PC-3 (cell line): Measurements from ENCODE around the gene STEAP2. TPM values are rescaled to one million over a fixed set of nuclear protein-coding genes. Genes with fewer than 3 reads are reported as not detected.

Source experiments
- ATAC-seq: fragments of 200-7000 bp; cut with Tn5 transposase; 2 replicates; pipeline ENCODE4 v1.9.1; 2020; ENCODE audit warnings: mild to moderate bottlenecking, moderate library complexity
- Bru-seq: library from RNA; stranded (reverse); fragments of 400-500 nt; gene quantifications from one replicate; lab custom pipeline; 2021; lab: Mats Ljungman, UMichigan
- BruChase-seq, 2 experiments: library from RNA; stranded (reverse); fragments of 400-500 nt; gene quantifications; one replicate each; lab custom pipeline; 2021; lab: Mats Ljungman, UMichigan
- BruUV-seq: library from RNA; stranded (reverse); fragments of 400-500 nt; replicated peaks from 2 replicates; lab custom pipeline; 2021; lab: Mats Ljungman, UMichigan
- CTCF ChIA-PET: fragments of 300-600 bp; sonication (Branson Sonifier 250); formaldehyde crosslinking; loops from one replicate; lab custom pipeline; 2022; ENCODE audit warnings: antibody characterized with exemption; lab: Charles Lee
- POLR2A ChIA-PET: fragments of 300-600 bp; sonication (Branson Sonifier 250); formaldehyde crosslinking; loops from one replicate; lab custom pipeline; 2022; ENCODE audit warnings: antibody characterized with exemption; ENCODE audit not compliant: unreplicated experiment; lab: Charles Lee
- DNase-seq: peaks from one replicate; pipeline ENCODE4 v3.0.0-alpha.2; 2015
- H2AFZ ChIP-seq: fragments of 300-600 bp; sonication (generic); 2 replicates; pipeline ENCODE4 v1.6.0; 2016; ENCODE audit warnings: antibody characterized with exemption, low read length
- H3F3A ChIP-seq: fragments of 300-600 bp; sonication (generic); one replicate; pipeline ENCODE4 v1.6.0; 2017; ENCODE audit warnings: antibody characterized with exemption, low read length, control low read depth, mild to moderate bottlenecking; ENCODE audit not compliant: unreplicated experiment
- H3K27ac ChIP-seq: fragments of 300-600 bp; sonication (generic); 2 replicates; pipeline ENCODE4 v1.5.1; 2016; ENCODE audit warnings: mild to moderate bottlenecking, low read length
- H3K27me3 ChIP-seq: fragments of 300-600 bp; sonication (generic); 2 replicates; pipeline ENCODE4 v1.6.1; 2016; ENCODE audit warnings: low read length, mixed read lengths
- H3K36me3 ChIP-seq: fragments of 300-600 bp; sonication (generic); 2 replicates; pipeline ENCODE4 v1.6.1; 2016; ENCODE audit warnings: low read depth, mixed run types, low read length, mixed read lengths
- H3K4me1 ChIP-seq: fragments of 300-600 bp; sonication (generic); 2 replicates; pipeline ENCODE4 v1.5.1; 2016; ENCODE audit warnings: low read length; ENCODE audit not compliant: insufficient read depth
- H3K4me2 ChIP-seq: fragments of 300-600 bp; sonication (generic); 2 replicates; pipeline ENCODE4 v1.6.0; 2016; ENCODE audit warnings: low read length
- H3K4me3 ChIP-seq: fragments of 300-600 bp; sonication (generic); 2 replicates; pipeline ENCODE4 v1.5.1; 2016; ENCODE audit warnings: mild to moderate bottlenecking, low read length, mixed read lengths
- H3K79me2 ChIP-seq: fragments of 300-600 bp; sonication (generic); 2 replicates; pipeline ENCODE4 v1.6.1; 2017; ENCODE audit warnings: low read length, mixed read lengths
- H3K9ac ChIP-seq: fragments of 300-600 bp; sonication (generic); 2 replicates; pipeline ENCODE4 v1.6.0; 2016; ENCODE audit warnings: mild to moderate bottlenecking, low read length
- H3K9me2 ChIP-seq: fragments of 300-600 bp; sonication (generic); replicated peaks from 2 replicates; pipeline ENCODE4 v1.6.1; 2016; ENCODE audit warnings: mixed run types, low read length, mixed read lengths
- H3K9me3 ChIP-seq: fragments of 300-600 bp; sonication (generic); 2 replicates; pipeline ENCODE4 v1.6.1; 2016; ENCODE audit warnings: low read length, mixed read lengths
- H4K20me1 ChIP-seq: fragments of 300-600 bp; sonication (generic); 2 replicates; pipeline ENCODE4 v1.6.1; 2016; ENCODE audit warnings: low read length, mixed read lengths
- CTCF ChIP-seq: fragments of 300-600 bp; sonication (generic); conservative IDR thresholded peaks from 2 replicates; pipeline ENCODE4 v1.5.1; 2017; ENCODE audit warnings: antibody characterized with exemption, low read depth, mild to moderate bottlenecking, low read length
- EZH2 ChIP-seq: fragments of 300-600 bp; sonication (generic); IDR thresholded peaks from one replicate; pipeline ENCODE4 v1.6.1; 2017; ENCODE audit warnings: antibody characterized with exemption, mild to moderate bottlenecking, low read length; ENCODE audit not compliant: unreplicated experiment
- EZH2phosphoT487 ChIP-seq: fragments of 300-600 bp; sonication (generic); IDR thresholded peaks from 2 replicates; pipeline ENCODE4 v1.6.1; 2018; ENCODE audit warnings: mild to moderate bottlenecking, antibody characterized with exemption, low read length, borderline replicate concordance
- intact Hi-C: fragments of 100-400 bp; cut with micrococcal nuclease; formaldehyde crosslinking; loops from 2 replicates; pipeline ENCODE4 v1.9.0; 2023
- long read RNA-seq: library from polyadenylated mRNA; unstranded; transcript quantifications from one replicate; pipeline ENCODE4 v2.0.0, GENCODE V29; 2021; ENCODE audit not compliant: unreplicated experiment
- total RNA-seq: library from RNA; depleted of rRNA; stranded (reverse); fragments of >200 nt; gene quantifications from 2 replicates; pipeline ENCODE4 v1.2.3, GENCODE V29; 2014; rRNA removed

The STEAP2 gene
- total RNA-seq (4.7 and 7.0 TPM in 2 replicates), Bru-seq, nascent RNA (percentile 69 among the genes with signal in this experiment), BruChase-seq, experiment 1, labeled RNA remaining after a 6-hour chase (percentile 64 among the genes with signal in this experiment), BruChase-seq, experiment 2, labeled RNA remaining after a 2-hour chase (percentile 81 among the genes with signal in this experiment)
- long read RNA-seq, partial matches to known transcripts, result 4 of 14 reads
- long read RNA-seq, other reads (novel, unspliced or antisense), result 8 of 14 reads

DNA sequence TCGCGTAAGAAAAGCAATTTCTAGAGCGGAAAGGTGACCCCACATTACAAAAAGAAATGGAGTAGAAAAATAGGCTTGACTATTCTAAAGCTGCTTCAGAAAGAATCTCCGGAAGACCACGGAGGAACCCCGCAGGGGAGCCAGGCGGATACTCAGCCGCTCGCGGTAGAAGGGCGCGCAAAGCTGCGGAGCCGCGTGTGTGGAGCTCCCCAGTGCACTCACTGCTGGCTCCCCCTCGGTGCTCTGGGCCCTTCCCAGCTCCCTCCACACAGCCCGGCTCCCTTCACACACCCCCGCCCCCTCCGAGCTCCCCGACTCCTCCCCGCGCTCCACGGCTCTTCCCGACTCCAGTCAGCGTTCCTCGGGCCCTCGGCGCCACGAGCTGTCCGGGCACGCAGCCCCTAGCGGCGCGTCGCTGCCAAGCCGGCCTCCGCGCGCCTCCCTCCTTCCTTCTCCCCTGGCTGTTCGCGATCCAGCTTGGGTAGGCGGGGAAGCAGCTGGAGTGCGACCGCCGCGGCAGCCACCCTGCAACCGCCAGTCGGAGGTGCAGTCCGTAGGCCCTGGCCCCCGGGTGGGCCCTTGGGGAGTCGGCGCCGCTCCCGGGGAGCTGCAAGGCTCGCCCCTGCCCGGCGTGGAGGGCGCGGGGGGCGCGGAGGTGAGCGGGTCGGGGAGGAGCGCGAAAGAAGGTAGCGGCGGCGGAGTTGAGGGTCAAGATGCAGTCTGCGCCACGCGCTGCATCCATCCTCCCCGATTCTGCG, at the start of gene STEAP2:
STEAP2 (plus strand) TSS at position 350 of the 758 bp plus-strand sequence. CDS start 13,343 bp downstream, outside the sequence.
- peak within 1 kb of the TSS; percentile 99 for H3K4me2 ChIP-seq
- intact Hi-C loops, result loop anchor here (1.0 to 2.0 kb wide), 4 partner anchors 31 to 57 kb away; partner anchors contain the start of genes CFAP69 and STEAP1
- POLR2A ChIA-PET, result interaction anchor here (0.5 to 1.1 kb wide), 8 partner anchors 11 to 1984 kb away, joined by 3 to 18 read pairs (median 6); partner anchors contain the start of gene STEAP1
- CTCF ChIA-PET, result interaction anchor here (0.6 to 1.4 kb wide), 9 partner anchors 32 to 703 kb away, joined by 3 to 12 read pairs (median 3); partner anchors contain the start of gene STEAP1
- no peaks in the 10 kb centered on the region for H3F3A ChIP-seq
- H4K20me1 ChIP-seq, result no peaks in the 10 kb centered on the region
- peaks cover 13% of the 10 kb centered on the region for H3K79me2 ChIP-seq
- H3K9me2 ChIP-seq, result no peaks in the 10 kb centered on the region
- peak within 1 kb of the TSS; percentile 24 for H3K27ac ChIP-seq
- DNase-seq, result peak; percentile 92
- H3K4me3 ChIP-seq, result peak within 1 kb of the TSS; percentile 97
- H3K4me1 ChIP-seq, result peaks cover 23% of the 10 kb centered on the region
- H3K27me3 ChIP-seq, result no peaks in the 10 kb centered on the region
- H3K36me3 ChIP-seq, result no peaks in the 10 kb centered on the region
- BruUV-seq, result no TSS peak
- no peak for TF ChIP-seq EZH2phosphoT487
- peak; percentile 60 for TF ChIP-seq CTCF
- peak within 1 kb of the TSS; percentile 88 for H2AFZ ChIP-seq
- no peaks in the 10 kb centered on the region for H3K9me3 ChIP-seq
- peak; percentile 93 for ATAC-seq
- peak within 1 kb of the TSS; percentile 64 for H3K9ac ChIP-seq

GRCh38 chr7:90163534-90163933, 48.0 kb upstream of the STEAP2 start:
- CTCF ChIA-PET, result interaction anchor here (0.6 kb wide), 1 partner anchor 48 kb away, joined by 3 read pairs; the partner anchor contains the start of gene STEAP2
- no peak overlapping the region for H2AFZ ChIP-seq
- H3K4me1 ChIP-seq, result 0 out of 2 replicates have a peak, but pooled peaks cover 6% of the 10 kb centered on the region
- DNase-seq, result no peak
- no peak overlapping the region for H3K27ac ChIP-seq
- no peak for ATAC-seq
- H3K4me3 ChIP-seq, result no peak overlapping the region
- POLR2A ChIA-PET, result no interaction called here
- H3K9me3 ChIP-seq, result no peaks in the 10 kb centered on the region
- BruUV-seq, result no TSS peak
- H3K9me2 ChIP-seq, result no peaks in the 10 kb centered on the region
- H3K36me3 ChIP-seq, result no peaks in the 10 kb centered on the region
- H3K79me2 ChIP-seq, result 0 out of 2 replicates have a peak, but pooled peaks cover 4% of the 10 kb centered on the region
- no peaks in the 10 kb centered on the region for H4K20me1 ChIP-seq
- no peak overlapping the region for H3K4me2 ChIP-seq
- TF ChIP-seq EZH2phosphoT487 (no peak), CTCF (no peak), EZH2 (no peak)
- no peaks in the 10 kb centered on the region for H3F3A ChIP-seq
- no peak overlapping the region for H3K9ac ChIP-seq
- H3K27me3 ChIP-seq, result no peaks in the 10 kb centered on the region
- intact Hi-C loops, result no loop called here
